ENCODE results near the gene KRI1.
"Not testable (repeated sequence)": the region's sequence is repeated elsewhere in the genome, so short reads cannot be mapped to it uniquely, and the experiment has no call there.

KRI1 gene

GRCh38 chr19:10577951-10578350 is 12.1 kb upstream of the KRI1 start:
- no peak for FAIRE-seq

GRCh38 chr19:10575011-10575716 is 9.4 kb upstream of the KRI1 start:
- FAIRE-seq (no peak), DNase-seq (ENCODE audit: insufficient read length, low spot score) (no peak)

More at GRCh38 chr19:10577951-10578350, 12.1 kb upstream of the KRI1 start:
- DNase-seq (ENCODE audit: insufficient read length, low spot score): no peak

GRCh38 chr19:10574462-10574861 is 8.7 kb upstream of the KRI1 start:
- FAIRE-seq (no peak), DNase-seq (ENCODE audit: insufficient read length, low spot score) (no peak)

GRCh38 chr19:10573793-10574192 is 8.0 kb upstream of the KRI1 start:
- FAIRE-seq: not testable (repeated sequence)

GRCh38 chr19:10568826-10569651 is 3.2 kb upstream of the KRI1 start, which contains the start of gene CDKN2D:
CDKN2D (minus strand) TSS chr19:10568979; CDS start chr19:10568653, 326 bp downstream.
- peak; percentile 86 for DNase-seq (ENCODE audit: insufficient read length, low spot score)
- peak; percentile 90 for FAIRE-seq

More at GRCh38 chr19:10573793-10574192, 8.0 kb upstream of the KRI1 start:
- not testable (repeated sequence) for DNase-seq (ENCODE audit: insufficient read length, low spot score)

GRCh38 chr19:10568062-10568825 is 2.4 kb upstream of the KRI1 start:
- DNase-seq (ENCODE audit: insufficient read length, low spot score): no peak

GRCh38 chr19:10567656-10568055 is 1.8 kb upstream of the KRI1 start:
- peak; percentile 33 for FAIRE-seq
- no peak for DNase-seq (ENCODE audit: insufficient read length, low spot score)

More at GRCh38 chr19:10568062-10568825, 2.4 kb upstream of the KRI1 start:
- FAIRE-seq: no peak

GRCh38 chr19:10566658-10567410 is 1.0 kb upstream of the KRI1 start:
- peak; percentile 58 for DNase-seq (ENCODE audit: insufficient read length, low spot score)
- peak; percentile 97 for FAIRE-seq

- FAIRE-seq (no peak), DNase-seq (ENCODE audit: insufficient read length, low spot score) (no peak)
Measured at GRCh38 chr19:10566408-10566657, 523 bp upstream of the KRI1 start.

GRCh38 chr19:10565028-10565566 is 713 bp downstream of the KRI1 start:
- DNase-seq (ENCODE audit: insufficient read length, low spot score) (peak; percentile 60), FAIRE-seq (peak; percentile 80)

- no peak for FAIRE-seq
- no peak for DNase-seq (ENCODE audit: insufficient read length, low spot score)
Measured at GRCh38 chr19:10562609-10563008, 3.2 kb downstream of the KRI1 start.

GRCh38 chr19:10560154-10560553 is 5.7 kb downstream of the KRI1 start:
- FAIRE-seq (no peak), DNase-seq (ENCODE audit: insufficient read length, low spot score) (no peak)

- FAIRE-seq: no peak
- no peak for DNase-seq (ENCODE audit: insufficient read length, low spot score)
Measured at GRCh38 chr19:10557603-10558197, 8.1 kb downstream of the KRI1 start.

- no peak for FAIRE-seq
- no peak for DNase-seq (ENCODE audit: insufficient read length, low spot score)
Measured at GRCh38 chr19:10555610-10555973, 10.2 kb downstream of the KRI1 start.

- FAIRE-seq (no peak), DNase-seq (ENCODE audit: insufficient read length, low spot score) (no peak)
Measured at GRCh38 chr19:10554760-10555609, 10.8 kb downstream of the KRI1 start.

GRCh38 chr19:10553943-10554381 is 11.8 kb downstream of the KRI1 start:
- FAIRE-seq (peak; percentile 90), DNase-seq (ENCODE audit: insufficient read length, low spot score) (peak; percentile 85)

- DNase-seq (ENCODE audit: insufficient read length, low spot score) (no peak), FAIRE-seq (no peak)
Measured at GRCh38 chr19:10553087-10553667, 12.6 kb downstream of the KRI1 start.

GRCh38 chr19:10552510-10553053 is 13.2 kb downstream of the KRI1 start:
- FAIRE-seq (no peak), DNase-seq (ENCODE audit: insufficient read length, low spot score) (no peak)

Data from GM19239 (cell line).